Measurements from ENCODE around the gene SIRPB1. TPM values are rescaled to one million over a fixed set of nuclear protein-coding genes. Genes with fewer than 3 reads are reported as not detected.
"Not testable (repeated sequence)": the region's sequence is repeated elsewhere in the genome, so short reads cannot be mapped to it uniquely, and the experiment has no call there.

SIRPB1 gene
- total RNA-seq, 1 experiment from 2014 or later = 2.4 TPM

DNA sequence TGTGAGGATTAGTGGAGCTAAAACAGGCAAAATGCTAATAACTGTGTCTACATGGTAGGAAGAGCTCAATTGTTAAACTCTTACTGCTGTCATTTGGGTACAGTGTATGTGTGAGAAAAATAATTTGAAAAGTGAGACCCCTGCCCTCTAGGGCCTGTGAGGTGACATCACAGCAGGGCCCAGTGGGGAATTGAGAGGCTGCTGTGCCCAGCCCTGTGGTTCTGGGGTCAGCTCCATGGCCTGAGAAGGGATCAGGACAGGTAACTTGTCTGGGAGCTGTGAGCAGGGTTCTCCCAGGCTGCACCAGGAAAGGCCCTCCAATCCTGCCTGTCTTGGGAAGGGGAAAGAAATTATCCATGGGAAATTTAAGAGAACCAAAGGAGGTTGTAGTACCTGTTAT, 1.3 kb downstream of the SIRPB1 start:
- Mint-ChIP-seq H3K27ac (ENCODE audit: low read depth, unreplicated experiment) (no peak overlapping the region), H3K27me3 (ENCODE audit: insufficient read depth, unreplicated experiment) (no peaks in the 10 kb centered on the region)
- BruUV-seq (replicated peaks) = no TSS peak

DNA sequence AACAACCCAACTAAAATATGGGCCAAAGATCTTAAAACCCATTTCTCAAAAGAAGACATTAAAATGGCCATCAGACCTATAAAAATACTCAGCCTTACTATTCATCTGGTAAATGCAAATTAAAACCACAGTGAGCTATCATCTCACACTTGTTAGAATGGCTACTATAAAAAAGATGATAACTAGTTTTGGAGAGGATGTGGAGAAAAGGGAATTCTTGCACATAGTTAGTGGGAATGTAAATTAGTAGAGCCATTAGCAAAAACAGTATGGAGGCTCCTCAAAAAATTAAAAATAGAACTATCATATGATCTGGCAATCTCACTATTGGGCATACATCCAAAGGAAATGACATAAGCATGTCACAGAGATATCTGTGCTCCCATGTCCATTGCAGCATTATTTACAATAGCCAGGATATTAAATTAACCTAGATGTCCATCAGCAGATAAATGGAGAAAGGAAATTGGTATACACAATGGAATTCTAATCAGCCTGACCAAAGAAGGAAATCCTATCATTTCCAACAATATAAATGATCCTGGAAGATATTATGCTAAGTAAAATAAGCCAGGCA, 2.9 kb downstream of the SIRPB1 start:
- Mint-ChIP-seq H3K27ac (ENCODE audit: low read depth, unreplicated experiment) (no peak overlapping the region), H3K27me3 (ENCODE audit: insufficient read depth, unreplicated experiment) (no peaks in the 10 kb centered on the region), H3K4me1 (ENCODE audit: insufficient read depth, unreplicated experiment) (no peaks in the 10 kb centered on the region), H3K9me3 (ENCODE audit: unreplicated experiment) (peaks cover 7% of the 10 kb centered on the region), H3K4me3 (ENCODE audit: unreplicated experiment) (no peak overlapping the region), H3K36me3 (ENCODE audit: insufficient read depth, unreplicated experiment) (no peaks in the 10 kb centered on the region)
- no peak for DNase-seq (ENCODE audit: unreplicated experiment)
- TF ChIP-seq, protein P1, sequence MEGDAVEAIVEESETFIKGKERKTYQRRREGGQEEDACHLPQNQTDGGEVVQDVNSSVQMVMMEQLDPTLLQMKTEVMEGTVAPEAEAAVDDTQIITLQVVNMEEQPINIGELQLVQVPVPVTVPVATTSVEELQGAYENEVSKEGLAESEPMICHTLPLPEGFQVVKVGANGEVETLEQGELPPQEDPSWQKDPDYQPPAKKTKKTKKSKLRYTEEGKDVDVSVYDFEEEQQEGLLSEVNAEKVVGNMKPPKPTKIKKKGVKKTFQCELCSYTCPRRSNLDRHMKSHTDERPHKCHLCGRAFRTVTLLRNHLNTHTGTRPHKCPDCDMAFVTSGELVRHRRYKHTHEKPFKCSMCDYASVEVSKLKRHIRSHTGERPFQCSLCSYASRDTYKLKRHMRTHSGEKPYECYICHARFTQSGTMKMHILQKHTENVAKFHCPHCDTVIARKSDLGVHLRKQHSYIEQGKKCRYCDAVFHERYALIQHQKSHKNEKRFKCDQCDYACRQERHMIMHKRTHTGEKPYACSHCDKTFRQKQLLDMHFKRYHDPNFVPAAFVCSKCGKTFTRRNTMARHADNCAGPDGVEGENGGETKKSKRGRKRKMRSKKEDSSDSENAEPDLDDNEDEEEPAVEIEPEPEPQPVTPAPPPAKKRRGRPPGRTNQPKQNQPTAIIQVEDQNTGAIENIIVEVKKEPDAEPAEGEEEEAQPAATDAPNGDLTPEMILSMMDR (IDR thresholded peaks at IDR 0.05; ENCODE audit: unreplicated experiment) = no peak
- ChIA-PET CTCF (no interaction called here), POLR2A (interaction anchor here (0.7 kb wide), 1 partner anchor 47 kb away, joined by 3 read pairs; no protein-coding TSS in a partner anchor)
- no TSS peak for BruUV-seq (replicated peaks)
- intact Hi-C loops (cut with micrococcal nuclease) = no loop called here

More for the DNA sequence above, 1.3 kb downstream of the SIRPB1 start:
- Mint-ChIP-seq H3K9me3 (ENCODE audit: unreplicated experiment) (peaks cover 7% of the 10 kb centered on the region), H3K4me3 (ENCODE audit: unreplicated experiment) (no peak overlapping the region), H3K4me1 (ENCODE audit: insufficient read depth, unreplicated experiment) (no peaks in the 10 kb centered on the region), H3K36me3 (ENCODE audit: insufficient read depth, unreplicated experiment) (no peaks in the 10 kb centered on the region)
- ChIA-PET CTCF (interaction anchor here (0.6 to 0.7 kb wide), 2 partner anchors 20 to 931 kb away, joined by 3 read pairs; no protein-coding TSS in a partner anchor), POLR2A (no interaction called here)
- TF ChIP-seq, protein P1 (IDR thresholded peaks at IDR 0.05; ENCODE audit: unreplicated experiment) = no peak
- no peak for DNase-seq (ENCODE audit: unreplicated experiment)
- intact Hi-C loops (cut with micrococcal nuclease) = no loop called here

DNA sequence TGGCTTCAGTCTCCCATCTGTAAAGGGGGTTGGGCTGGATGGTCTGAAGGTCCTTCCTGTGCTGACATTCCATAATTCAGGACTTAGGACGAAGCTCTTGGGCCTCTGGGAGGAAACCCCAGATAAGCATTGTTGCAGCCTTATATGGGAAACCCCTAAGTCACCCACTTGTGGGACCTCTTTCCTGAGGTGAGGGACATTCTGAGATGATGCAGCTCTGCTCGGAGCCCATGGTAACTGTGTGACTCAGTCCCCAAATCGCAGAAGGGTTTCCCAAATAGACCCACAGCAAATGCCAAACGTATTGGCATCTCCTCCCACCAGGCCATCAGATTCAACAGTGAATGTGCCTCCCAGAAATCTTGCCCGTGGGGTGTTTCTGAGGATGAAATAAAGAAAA, 9.4 kb downstream of the SIRPB1 start:
- intact Hi-C loops (cut with micrococcal nuclease); H3K9me3 Mint-ChIP-seq (ENCODE audit: unreplicated experiment); CTCF ChIA-PET; DNase-seq (ENCODE audit: unreplicated experiment); BruUV-seq (replicated peaks); H3K27ac Mint-ChIP-seq (ENCODE audit: low read depth, unreplicated experiment); H3K4me3 Mint-ChIP-seq (ENCODE audit: unreplicated experiment); H3K27me3 Mint-ChIP-seq (ENCODE audit: insufficient read depth, unreplicated experiment); POLR2A ChIA-PET; H3K4me1 Mint-ChIP-seq (ENCODE audit: insufficient read depth, unreplicated experiment); H3K36me3 Mint-ChIP-seq (ENCODE audit: insufficient read depth, unreplicated experiment): not testable (repeated sequence)

DNA sequence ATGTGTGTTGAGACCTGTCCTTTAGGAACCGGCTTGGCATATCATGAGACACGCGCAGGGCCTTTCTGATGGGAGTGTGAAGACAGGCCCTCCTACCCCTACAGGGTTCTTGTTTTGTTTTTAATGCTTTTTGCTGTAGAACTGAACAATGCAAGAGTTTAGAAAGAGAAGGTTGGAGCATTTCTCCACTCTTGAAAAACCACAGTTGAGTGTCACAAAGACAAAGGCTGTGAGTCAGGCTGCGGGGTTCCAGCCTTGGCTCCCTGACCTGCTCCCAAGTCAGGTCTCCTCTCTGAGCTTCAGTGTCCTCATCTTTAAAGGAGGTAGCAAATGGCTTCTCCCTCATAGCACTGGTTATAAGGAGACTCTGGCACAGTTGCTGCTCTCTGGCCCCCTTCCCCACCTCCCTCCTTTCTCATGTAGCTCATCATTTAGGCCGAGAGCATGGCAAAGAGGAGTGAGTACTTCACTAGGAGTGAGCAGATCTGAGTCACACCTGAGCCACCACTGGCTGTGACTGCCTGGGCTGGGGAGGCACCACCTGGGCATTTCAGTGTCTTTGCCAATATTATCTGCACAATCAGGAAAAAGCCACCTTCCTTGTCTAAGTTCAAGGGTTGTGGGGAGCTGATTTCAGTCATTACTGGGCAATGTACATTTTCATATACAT, 11.0 kb downstream of the SIRPB1 start:
- H3K4me1 Mint-ChIP-seq (ENCODE audit: insufficient read depth, unreplicated experiment); H3K27me3 Mint-ChIP-seq (ENCODE audit: insufficient read depth, unreplicated experiment); DNase-seq (ENCODE audit: unreplicated experiment); POLR2A ChIA-PET; BruUV-seq (replicated peaks); H3K36me3 Mint-ChIP-seq (ENCODE audit: insufficient read depth, unreplicated experiment); CTCF ChIA-PET; H3K4me3 Mint-ChIP-seq (ENCODE audit: unreplicated experiment); H3K27ac Mint-ChIP-seq (ENCODE audit: low read depth, unreplicated experiment); H3K9me3 Mint-ChIP-seq (ENCODE audit: unreplicated experiment); intact Hi-C loops (cut with micrococcal nuclease): not testable (repeated sequence)

DNA sequence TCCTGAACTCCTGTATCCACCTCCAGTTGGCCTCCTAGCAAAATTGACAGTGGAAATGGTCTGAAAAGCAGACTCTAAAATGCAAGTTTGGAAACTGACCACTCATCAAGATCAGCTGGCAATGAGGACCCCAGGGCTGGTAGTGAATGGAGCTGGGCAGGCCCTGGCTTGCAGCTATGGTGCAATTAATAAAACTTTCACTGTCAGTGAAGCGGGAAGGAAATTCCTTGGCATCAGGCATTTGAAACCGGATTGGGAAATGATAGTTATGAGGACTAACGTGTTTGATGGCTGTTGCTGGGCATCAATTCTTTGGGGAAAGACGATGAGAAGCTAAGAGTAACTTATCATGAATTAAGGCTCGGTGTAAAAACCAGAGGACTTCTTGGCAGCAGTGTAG, 19.1 kb downstream of the SIRPB1 start:
- no TSS peak for BruUV-seq (replicated peaks)
- Mint-ChIP-seq H3K27ac (ENCODE audit: low read depth, unreplicated experiment) (no peak overlapping the region), H3K9me3 (ENCODE audit: unreplicated experiment) (no peaks in the 10 kb centered on the region), H3K4me3 (ENCODE audit: unreplicated experiment) (no peak overlapping the region), H3K36me3 (ENCODE audit: insufficient read depth, unreplicated experiment) (no peaks in the 10 kb centered on the region), H3K4me1 (ENCODE audit: insufficient read depth, unreplicated experiment) (no peaks in the 10 kb centered on the region), H3K27me3 (ENCODE audit: insufficient read depth, unreplicated experiment) (no peaks in the 10 kb centered on the region)
- TF ChIP-seq, protein P1 (IDR thresholded peaks at IDR 0.05; ENCODE audit: unreplicated experiment) = no peak
- CTCF ChIA-PET = no interaction called here
- DNase-seq (ENCODE audit: unreplicated experiment) = no peak
- POLR2A ChIA-PET = no interaction called here
- intact Hi-C loops (cut with micrococcal nuclease) = no loop called here

All from MCF 10A (cell line).